ENCODE measurements around the gene LYVE1. TPM values are rescaled to one million over a fixed set of nuclear protein-coding genes. Genes with fewer than 3 reads are reported as not detected.

Gene LYVE1
- total RNA-seq (100 to 1,000 TPM in 1 of 10 donors, 10 to 100 TPM in 5, 1 to 10 TPM in 4; 5.3 to 118 (median 25.1) TPM), polyA plus RNA-seq (10 to 100 TPM; 18.2 to 23.1 TPM)
- long read RNA-seq, donor 1, transcript LYVE1-201 (6 exons, 3,273 nt), result major isoform, 11 of 21 reads
- long read RNA-seq, donor 1, partial matches to known transcripts, result 9 of 21 reads
- long read RNA-seq, donor 1, other reads (novel, unspliced or antisense), result 1 of 21 reads
- long read RNA-seq, donor 2, transcript LYVE1-201 (6 exons, 3,273 nt), result major isoform, 7 of 11 reads
- long read RNA-seq, donor 2, partial matches to known transcripts, result 2 of 11 reads
- long read RNA-seq, donor 2, other reads (novel, unspliced or antisense), result 2 of 11 reads
- long read RNA-seq, donor 3, transcript LYVE1-201 (6 exons, 3,273 nt), result major isoform, 6 of 23 reads
- long read RNA-seq, donor 3, partial matches to known transcripts, result 13 of 23 reads
- long read RNA-seq, donor 3, other reads (novel, unspliced or antisense), result 4 of 23 reads

DNA sequence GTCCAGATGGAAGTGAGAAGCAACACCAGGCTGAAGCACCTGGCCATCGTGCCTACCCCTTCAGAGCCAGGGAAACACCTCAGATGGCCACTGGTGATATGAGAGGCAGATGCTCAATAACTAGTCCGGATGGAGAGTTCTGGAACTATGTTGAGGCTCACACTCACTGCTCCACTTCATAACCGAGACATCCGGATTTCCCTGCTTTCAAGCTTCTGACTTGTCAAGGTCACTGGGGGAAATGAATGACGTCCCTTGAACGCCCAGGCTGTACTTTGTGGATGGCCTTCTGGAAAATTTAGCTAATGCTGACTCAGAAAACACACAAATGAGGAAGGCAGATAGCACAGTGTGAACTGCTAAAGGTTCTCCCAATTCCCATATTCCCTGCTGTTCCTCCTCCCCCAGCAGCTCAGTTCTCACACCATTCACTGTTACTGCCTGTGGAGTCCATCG, at the start of gene LYVE1:
LYVE1 (minus strand) TSS at position 180 of the 456 bp plus-strand sequence; CDS start at position 47, 133 bp downstream.
- Histone ChIP-seq H3K27me3 (no peaks in the 10 kb centered on the region), H3K4me3 (peak within 1 kb of the TSS in 5 of 10 donors; percentile 18 to 48 (median 25)), H3K27ac (peak within 1 kb of the TSS in 8 of 10 donors; percentile 20 to 87 (median 52)), H3K4me1 (peaks cover 5 to 50% (median 17%) of the 10 kb centered on the region in 9 donors), H3K36me3 (peaks cover 0 to under 1% (median 0%) of the 10 kb centered on the region in 9 donors), H3K9me3 (no peaks in the 10 kb centered on the region)
- DNase-seq, result peak in 1 of 2 donors; percentile 60
- TF ChIP-seq, protein P1, sequence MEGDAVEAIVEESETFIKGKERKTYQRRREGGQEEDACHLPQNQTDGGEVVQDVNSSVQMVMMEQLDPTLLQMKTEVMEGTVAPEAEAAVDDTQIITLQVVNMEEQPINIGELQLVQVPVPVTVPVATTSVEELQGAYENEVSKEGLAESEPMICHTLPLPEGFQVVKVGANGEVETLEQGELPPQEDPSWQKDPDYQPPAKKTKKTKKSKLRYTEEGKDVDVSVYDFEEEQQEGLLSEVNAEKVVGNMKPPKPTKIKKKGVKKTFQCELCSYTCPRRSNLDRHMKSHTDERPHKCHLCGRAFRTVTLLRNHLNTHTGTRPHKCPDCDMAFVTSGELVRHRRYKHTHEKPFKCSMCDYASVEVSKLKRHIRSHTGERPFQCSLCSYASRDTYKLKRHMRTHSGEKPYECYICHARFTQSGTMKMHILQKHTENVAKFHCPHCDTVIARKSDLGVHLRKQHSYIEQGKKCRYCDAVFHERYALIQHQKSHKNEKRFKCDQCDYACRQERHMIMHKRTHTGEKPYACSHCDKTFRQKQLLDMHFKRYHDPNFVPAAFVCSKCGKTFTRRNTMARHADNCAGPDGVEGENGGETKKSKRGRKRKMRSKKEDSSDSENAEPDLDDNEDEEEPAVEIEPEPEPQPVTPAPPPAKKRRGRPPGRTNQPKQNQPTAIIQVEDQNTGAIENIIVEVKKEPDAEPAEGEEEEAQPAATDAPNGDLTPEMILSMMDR (IDR thresholded peaks at IDR 0.05), result no peak
- 51 to 57% methylated on average over 7 of the region's 7 CpGs for WGBS, 2 donors
- peak; percentile 79 to 92 (median 85) for ATAC-seq
- intact Hi-C loops (cut with DNase I), result loop anchor here in 1 of 10 donors (10.0 kb wide), 1 partner anchor 56 kb away; no protein-coding TSS in a partner anchor

GRCh38 chr11:10617551-10617950, 49.1 kb upstream of the LYVE1 start:
- peak overlapping the region in 1 of 10 donors; percentile 61 for H3K27ac ChIP-seq
- H3K27me3 ChIP-seq, result no peaks in the 10 kb centered on the region
- ATAC-seq (no peak), DNase-seq (no peak)
- TF ChIP-seq, protein P1 (IDR thresholded peaks at IDR 0.05), result no peak
- WGBS, 2 donors, result 53 to 83% methylated on average over 1 of the region's 1 CpG
- H3K4me3 ChIP-seq, result no peak overlapping the region
- no peaks in the 10 kb centered on the region for H3K36me3 ChIP-seq
- H3K9me3 ChIP-seq, result peaks cover 0 to 8% (median 0%) of the 10 kb centered on the region in 11 donors
- intact Hi-C loops (cut with DNase I), result no loop called here
- H3K4me1 ChIP-seq, result peaks cover 0 to 41% (median 0%) of the 10 kb centered on the region in 9 donors

DNA sequence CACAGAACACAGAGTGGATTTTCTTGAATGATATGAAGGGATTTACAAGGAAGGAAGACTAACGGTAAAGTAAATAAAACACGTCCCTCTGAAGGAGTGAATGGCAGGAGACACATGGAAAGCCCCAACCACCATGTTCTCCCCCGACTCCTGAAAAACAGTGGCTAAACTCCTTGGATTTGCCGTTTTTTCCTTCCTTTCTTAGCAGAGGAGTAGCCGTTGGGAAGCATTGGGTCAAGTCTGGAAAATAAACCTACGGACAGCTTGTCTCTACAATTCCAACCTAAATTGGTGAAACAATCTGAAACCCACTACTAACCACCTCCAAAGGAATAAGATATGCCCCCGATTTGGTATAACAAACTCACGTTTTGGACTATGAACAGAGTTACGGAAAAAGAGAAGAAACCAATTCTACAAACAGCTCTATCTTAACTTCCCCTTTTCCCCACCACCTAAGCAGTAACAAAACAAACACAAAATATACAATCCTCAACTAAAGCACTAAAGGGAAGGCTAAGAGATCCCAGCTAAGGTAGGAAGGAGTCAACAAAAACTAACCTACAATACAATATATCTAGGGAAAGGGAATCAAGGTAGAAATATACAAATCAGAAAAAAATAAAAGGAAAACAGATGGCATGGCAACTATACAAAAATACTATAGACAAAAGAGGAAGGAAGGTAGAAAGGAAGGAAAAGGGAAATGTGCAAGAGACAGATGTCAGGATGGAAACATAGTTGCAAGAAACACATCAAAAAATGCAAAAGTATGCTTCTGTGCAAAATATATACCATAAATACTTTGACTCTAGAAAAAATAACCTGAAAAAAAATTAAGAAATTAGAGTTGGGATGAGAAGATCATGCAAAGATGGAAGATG, 43.8 kb upstream of the LYVE1 start:
- TF ChIP-seq, protein P1 (IDR thresholded peaks at IDR 0.05), result no peak
- DNase-seq (no peak), ATAC-seq (no peak)
- peaks cover 0 to 13% (median 0%) of the 10 kb centered on the region in 9 donors for H3K36me3 ChIP-seq
- WGBS, 2 donors, result 84 to 89% methylated on average over 9 of the region's 9 CpGs
- H3K27me3 ChIP-seq, result peaks cover 0 to 6% (median 0%) of the 10 kb centered on the region in 7 donors
- intact Hi-C loops (cut with DNase I), result no loop called here
- H3K4me1 ChIP-seq, result peaks cover 0 to 56% (median 5%) of the 10 kb centered on the region in 9 donors
- peak overlapping the region in 6 of 10 donors; percentile 3 to 91 (median 36) for H3K27ac ChIP-seq
- H3K4me3 ChIP-seq, result no peak overlapping the region
- H3K9me3 ChIP-seq, result peaks cover 0 to 8% (median 0%) of the 10 kb centered on the region in 11 donors

DNA sequence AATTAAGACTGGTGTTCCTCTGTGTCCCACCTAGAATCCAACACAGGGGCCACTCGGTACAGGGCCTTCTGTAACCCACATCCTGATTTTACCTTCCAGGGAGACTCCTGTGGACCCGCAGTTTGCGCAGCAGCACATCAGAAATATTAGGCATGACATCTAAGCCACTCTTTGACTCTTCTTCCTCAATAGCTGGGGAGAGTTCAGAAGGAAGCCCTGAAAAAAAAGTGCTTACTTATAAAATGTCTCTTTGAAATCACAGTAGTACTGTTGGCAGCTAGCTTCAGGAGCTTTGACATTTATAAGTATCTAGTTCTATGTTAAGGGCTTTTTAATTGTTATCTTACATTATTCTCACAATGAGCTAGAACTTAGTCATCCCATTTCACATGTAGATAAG, 41.2 kb upstream of the LYVE1 start:
- ATAC-seq (no peak), DNase-seq (no peak)
- H3K9me3 ChIP-seq, result peaks cover 0 to 8% (median 0%) of the 10 kb centered on the region in 11 donors
- intact Hi-C loops (cut with DNase I), result no loop called here
- TF ChIP-seq, protein P1 (IDR thresholded peaks at IDR 0.05), result no peak
- peaks cover 0 to 74% (median 23%) of the 10 kb centered on the region in 9 donors for H3K4me1 ChIP-seq
- H3K4me3 ChIP-seq, result no peak overlapping the region
- 96 to 99% methylated on average over 3 of the region's 3 CpGs for WGBS, 2 donors
- peaks cover 0 to 13% (median 0%) of the 10 kb centered on the region in 9 donors for H3K36me3 ChIP-seq
- H3K27me3 ChIP-seq, result peaks cover 0 to 6% (median 0%) of the 10 kb centered on the region in 7 donors
- H3K27ac ChIP-seq, result peak overlapping the region in 2 of 10 donors; percentile 17 to 91

Measured in heart right ventricle (tissue), 16 donors.